GM12875 (cell line): ENCODE data around the gene LRP3.
"Not testable (repeated sequence)": the region's sequence is repeated elsewhere in the genome, so short reads cannot be mapped to it uniquely, and the experiment has no call there.

Source experiments
- H3K4me3 ChIP-seq: one replicate; pipeline ENCODE4 v1.5.1; 2011; ENCODE audit warnings: low read depth, low read length, control low read depth
- TF ChIP-seq, protein P1 (sequence below): IDR thresholded peaks from 2 replicates; pipeline ENCODE4 v1.5.1; 2011; ENCODE audit warnings: low read depth, mild to moderate bottlenecking, control low read depth, inconsistent platforms, low read length, moderate library complexity, borderline replicate concordance; ENCODE audit not compliant: insufficient read depth

Gene LRP3

GRCh38 chr19:33208371-33208895 lies 14.3 kb downstream of the LRP3 start:
- H3K4me3 ChIP-seq, result no peak overlapping the region
- TF ChIP-seq, protein P1, sequence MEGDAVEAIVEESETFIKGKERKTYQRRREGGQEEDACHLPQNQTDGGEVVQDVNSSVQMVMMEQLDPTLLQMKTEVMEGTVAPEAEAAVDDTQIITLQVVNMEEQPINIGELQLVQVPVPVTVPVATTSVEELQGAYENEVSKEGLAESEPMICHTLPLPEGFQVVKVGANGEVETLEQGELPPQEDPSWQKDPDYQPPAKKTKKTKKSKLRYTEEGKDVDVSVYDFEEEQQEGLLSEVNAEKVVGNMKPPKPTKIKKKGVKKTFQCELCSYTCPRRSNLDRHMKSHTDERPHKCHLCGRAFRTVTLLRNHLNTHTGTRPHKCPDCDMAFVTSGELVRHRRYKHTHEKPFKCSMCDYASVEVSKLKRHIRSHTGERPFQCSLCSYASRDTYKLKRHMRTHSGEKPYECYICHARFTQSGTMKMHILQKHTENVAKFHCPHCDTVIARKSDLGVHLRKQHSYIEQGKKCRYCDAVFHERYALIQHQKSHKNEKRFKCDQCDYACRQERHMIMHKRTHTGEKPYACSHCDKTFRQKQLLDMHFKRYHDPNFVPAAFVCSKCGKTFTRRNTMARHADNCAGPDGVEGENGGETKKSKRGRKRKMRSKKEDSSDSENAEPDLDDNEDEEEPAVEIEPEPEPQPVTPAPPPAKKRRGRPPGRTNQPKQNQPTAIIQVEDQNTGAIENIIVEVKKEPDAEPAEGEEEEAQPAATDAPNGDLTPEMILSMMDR, result no peak

GRCh38 chr19:33208904-33209849 lies 15.0 kb downstream of the LRP3 start:
- no peak overlapping the region for H3K4me3 ChIP-seq
- TF ChIP-seq, protein P1, result no peak

DNA sequence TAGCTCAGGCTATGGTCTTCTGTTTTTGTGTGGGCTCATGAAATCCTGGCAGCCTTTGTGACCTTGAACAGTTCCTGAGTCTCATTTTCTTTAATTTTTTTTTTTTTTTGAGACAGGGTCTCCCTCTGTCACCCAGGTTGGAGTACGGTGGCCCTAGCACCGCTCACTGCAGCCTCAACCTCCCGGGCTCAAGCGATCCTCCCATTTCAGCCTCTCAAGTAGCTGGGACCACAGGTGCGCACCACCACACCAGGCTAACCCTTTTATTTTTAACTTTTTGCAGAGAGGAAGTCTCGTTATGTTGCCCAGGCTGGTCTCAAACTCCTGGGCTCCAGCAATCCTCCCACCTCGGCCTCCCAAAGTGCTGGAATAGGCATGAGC lies 15.7 kb downstream of the LRP3 start:
- H3K4me3 ChIP-seq, result not testable (repeated sequence)

DNA sequence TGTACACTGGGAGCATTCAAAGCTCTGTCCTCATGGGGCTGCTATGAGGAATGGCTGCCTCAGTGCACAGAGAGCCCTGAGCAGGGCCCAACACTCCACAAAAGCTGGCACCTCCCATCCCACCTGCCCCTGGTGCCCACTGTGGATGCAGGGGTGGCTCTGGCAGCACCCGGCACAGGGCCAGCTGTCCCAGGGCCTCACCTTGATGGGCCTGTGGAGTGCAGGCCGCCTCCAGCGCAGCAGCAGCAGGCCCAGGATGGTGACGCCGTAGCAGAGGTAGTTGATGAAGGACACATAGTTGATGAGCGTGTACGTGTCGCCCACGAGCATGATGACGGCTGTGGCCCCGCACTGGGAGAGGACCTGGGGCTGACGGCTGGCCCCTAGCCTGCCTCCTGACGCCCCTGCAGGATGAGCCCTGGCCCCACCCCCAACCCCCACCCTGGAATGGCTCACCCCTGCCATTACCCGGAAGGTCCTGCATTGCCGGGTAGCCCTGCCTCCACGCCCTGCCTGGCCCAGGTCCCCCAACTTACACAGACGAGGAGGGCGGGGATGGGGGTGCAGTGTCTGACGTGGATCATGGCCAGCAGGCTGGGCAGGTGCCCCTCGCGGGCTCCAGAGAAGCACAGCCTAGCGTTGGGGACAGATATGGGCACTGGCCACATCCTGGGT lies 16.3 kb downstream of the LRP3 start:
- no peak overlapping the region for H3K4me3 ChIP-seq
- TF ChIP-seq, protein P1, result no peak

GRCh38 chr19:33211794-33212435 lies 17.8 kb downstream of the LRP3 start:
- no peak overlapping the region for H3K4me3 ChIP-seq
- TF ChIP-seq, protein P1, result no peak

DNA sequence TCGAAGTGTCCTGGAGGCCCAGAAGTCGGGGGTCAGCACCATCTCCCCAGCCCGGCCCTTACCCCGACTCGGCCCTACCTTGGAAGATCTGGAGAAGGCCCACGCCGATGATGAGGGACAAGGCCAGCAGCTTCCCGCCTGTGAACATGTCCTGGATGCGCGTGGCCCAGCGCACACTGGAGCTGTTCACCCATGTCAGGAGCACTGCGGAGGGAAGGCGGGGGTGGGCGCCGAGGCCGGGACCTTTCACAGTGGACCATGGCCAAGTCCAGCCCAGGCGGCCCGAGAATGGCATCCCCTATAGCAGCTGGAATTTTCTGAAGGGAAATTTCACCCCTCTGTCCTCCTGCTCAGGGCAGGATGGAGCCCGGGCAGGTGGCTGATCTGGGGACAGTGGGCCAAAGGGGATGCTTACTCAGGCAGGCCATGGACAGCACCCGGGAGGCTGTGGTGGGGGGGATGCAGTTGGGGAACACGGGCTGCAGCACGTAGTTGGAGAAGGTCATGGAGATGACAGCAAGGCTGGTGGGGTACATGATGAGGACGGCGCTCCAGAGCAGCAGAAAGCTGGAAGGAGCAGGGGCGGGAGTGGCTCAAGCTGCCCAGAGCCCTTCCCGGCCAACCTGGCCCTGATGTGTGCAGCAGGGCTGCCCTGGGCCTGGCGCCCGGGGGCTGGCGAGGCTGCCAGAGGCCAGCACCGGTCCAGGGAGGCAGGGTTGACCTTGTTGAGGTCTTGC lies 18.5 kb downstream of the LRP3 start:
- TF ChIP-seq, protein P1, result no peak
- H3K4me3 ChIP-seq, result no peak overlapping the region

DNA sequence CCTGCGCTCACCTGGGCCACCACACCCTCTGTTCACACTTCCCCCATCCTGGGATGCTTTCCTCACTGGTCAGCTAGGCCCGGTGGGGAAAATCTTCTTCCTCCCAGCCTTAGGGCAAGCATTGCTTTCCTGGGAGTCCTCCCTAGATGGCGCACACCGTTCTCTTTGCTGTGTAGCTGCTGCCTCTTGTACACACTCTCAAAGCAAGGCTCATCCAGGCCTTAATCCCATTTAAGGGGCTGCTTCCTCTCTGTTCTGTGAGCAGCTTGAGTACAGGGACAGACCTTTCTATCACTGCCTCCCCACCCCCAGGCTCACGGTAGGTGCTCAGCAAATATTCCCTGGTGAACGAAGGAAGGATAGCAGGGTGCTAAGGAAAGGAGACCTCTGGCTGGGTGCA lies 20.5 kb downstream of the LRP3 start:
- TF ChIP-seq, protein P1, result no peak
- no peak overlapping the region for H3K4me3 ChIP-seq
